Uterus (tissue), 4 donors: ENCODE data around the gene LRRC4C. TPM values are rescaled to one million over a fixed set of nuclear protein-coding genes. Genes with fewer than 3 reads are reported as not detected.

ENCODE experiments used
- DNase-seq, 2 donors: peaks; one replicate each; pipeline ENCODE4 v3.0.0-alpha.2; 2019 to 2020
- H3K27ac ChIP-seq, 2 donors: fragments of 200-600 bp; sonication (generic); 1 replicate in 1 of 2; 2 replicates in 1 of 2; pipeline ENCODE4 v1.5.1; 2016 to 2018
- H3K27me3 ChIP-seq, 2 donors: fragments of 200-600 bp; sonication (generic); one replicate each; pipeline ENCODE4 v1.5.1; 2018 to 2019; ENCODE audit warnings: control low read depth in 1 of 2
- H3K36me3 ChIP-seq, 2 donors: fragments of 200-600 bp; sonication (generic); one replicate each; pipeline ENCODE4 v1.5.1; 2019; ENCODE audit warnings: control low read depth in 1 of 2
- H3K4me1 ChIP-seq, 2 donors: fragments of 200-600 bp; sonication (generic); one replicate each; pipeline ENCODE4 v1.5.1; 2018 to 2019; ENCODE audit warnings: control low read depth in 1 of 2
- H3K4me3 ChIP-seq, 2 donors: fragments of 200-600 bp; sonication (generic); 1 replicate in 1 of 2; 2 replicates in 1 of 2; pipeline ENCODE4 v1.5.1; 2018 to 2019; ENCODE audit warnings: mild to moderate bottlenecking in 1 of 2
- H3K9me3 ChIP-seq, 2 donors: fragments of 200-600 bp; sonication (generic); one replicate each; pipeline ENCODE4 v1.5.1; 2019; ENCODE audit warnings: control low read depth in 1 of 2
- POLR2A ChIP-seq, 2 donors: fragments of 450-650 bp; IDR thresholded peaks; one replicate each; pipeline ENCODE4 v1.6.1; 2016; ENCODE audit warnings: antibody characterized with exemption in 2 of 2, mild to moderate bottlenecking in 1 of 2, moderate library complexity in 1 of 2
- intact Hi-C: fragments of 100-400 bp; cut with DNase I; formaldehyde crosslinking; loops from one replicate; pipeline ENCODE4 v1.15.1; 2023; ENCODE audit warnings: low total_unique reads
- total RNA-seq, 4 donors: library from RNA; depleted of rRNA in 3 of 4; stranded (reverse); fragments of >200 nt in 3 of 4; gene quantifications; one replicate each; pipeline versions ENCODE4 v1.1.0 to v1.2.4, GENCODE V29; 2014 to 2023
- TF ChIP-seq, protein P1 (sequence below), 4 experiments: fragments of 200-600 bp in 2 of 4; fragments of 450-650 bp in 2 of 4; sonication (generic) in 2 of 4; IDR thresholded peaks; one replicate each; pipeline ENCODE4 v1.5.1; 2016 to 2019; ENCODE audit warnings: antibody characterized with exemption in 4 of 4, mild to moderate bottlenecking in 2 of 4, moderate library complexity in 1 of 4
- donor health status: DM: yes; HTN: yes; CAD: no.

Gene LRRC4C
- total RNA-seq, 4 donors from 2014 or later: 1.5 to 16.9 (median 2.1) TPM; not detected in 1

DNA sequence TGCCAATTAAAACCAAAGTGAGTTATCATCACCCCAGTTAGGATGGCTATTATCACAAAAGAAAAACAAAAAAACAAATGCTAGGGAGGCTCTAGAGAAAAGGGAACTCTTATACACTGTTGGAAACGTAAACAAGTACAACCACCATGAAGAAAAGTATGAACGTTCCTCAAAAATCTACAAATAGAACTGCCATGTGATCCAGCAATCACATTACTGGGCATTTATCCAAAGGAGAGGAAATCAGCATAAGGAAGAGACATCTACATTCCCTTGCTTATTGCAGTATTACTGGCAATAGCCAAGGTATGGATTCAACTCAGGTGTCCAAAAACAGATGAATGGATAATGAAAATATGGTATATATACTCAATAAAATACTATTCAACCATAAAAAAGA, 1145.1 kb downstream of the LRRC4C start:
- intact Hi-C loops: no loop called here
- H3K9me3 ChIP-seq: no peaks in the 10 kb centered on the region
- DNase-seq: no peak
- no peaks in the 10 kb centered on the region for H3K27me3 ChIP-seq
- H3K4me1 ChIP-seq: no peaks in the 10 kb centered on the region
- no peaks in the 10 kb centered on the region for H3K36me3 ChIP-seq
- TF ChIP-seq, protein P1, sequence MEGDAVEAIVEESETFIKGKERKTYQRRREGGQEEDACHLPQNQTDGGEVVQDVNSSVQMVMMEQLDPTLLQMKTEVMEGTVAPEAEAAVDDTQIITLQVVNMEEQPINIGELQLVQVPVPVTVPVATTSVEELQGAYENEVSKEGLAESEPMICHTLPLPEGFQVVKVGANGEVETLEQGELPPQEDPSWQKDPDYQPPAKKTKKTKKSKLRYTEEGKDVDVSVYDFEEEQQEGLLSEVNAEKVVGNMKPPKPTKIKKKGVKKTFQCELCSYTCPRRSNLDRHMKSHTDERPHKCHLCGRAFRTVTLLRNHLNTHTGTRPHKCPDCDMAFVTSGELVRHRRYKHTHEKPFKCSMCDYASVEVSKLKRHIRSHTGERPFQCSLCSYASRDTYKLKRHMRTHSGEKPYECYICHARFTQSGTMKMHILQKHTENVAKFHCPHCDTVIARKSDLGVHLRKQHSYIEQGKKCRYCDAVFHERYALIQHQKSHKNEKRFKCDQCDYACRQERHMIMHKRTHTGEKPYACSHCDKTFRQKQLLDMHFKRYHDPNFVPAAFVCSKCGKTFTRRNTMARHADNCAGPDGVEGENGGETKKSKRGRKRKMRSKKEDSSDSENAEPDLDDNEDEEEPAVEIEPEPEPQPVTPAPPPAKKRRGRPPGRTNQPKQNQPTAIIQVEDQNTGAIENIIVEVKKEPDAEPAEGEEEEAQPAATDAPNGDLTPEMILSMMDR (IDR thresholded peaks at IDR 0.05): no peak
- TF ChIP-seq POLR2A (IDR thresholded peaks at IDR 0.05): no peak
- no peak overlapping the region for H3K27ac ChIP-seq
- no peak overlapping the region for H3K4me3 ChIP-seq

DNA sequence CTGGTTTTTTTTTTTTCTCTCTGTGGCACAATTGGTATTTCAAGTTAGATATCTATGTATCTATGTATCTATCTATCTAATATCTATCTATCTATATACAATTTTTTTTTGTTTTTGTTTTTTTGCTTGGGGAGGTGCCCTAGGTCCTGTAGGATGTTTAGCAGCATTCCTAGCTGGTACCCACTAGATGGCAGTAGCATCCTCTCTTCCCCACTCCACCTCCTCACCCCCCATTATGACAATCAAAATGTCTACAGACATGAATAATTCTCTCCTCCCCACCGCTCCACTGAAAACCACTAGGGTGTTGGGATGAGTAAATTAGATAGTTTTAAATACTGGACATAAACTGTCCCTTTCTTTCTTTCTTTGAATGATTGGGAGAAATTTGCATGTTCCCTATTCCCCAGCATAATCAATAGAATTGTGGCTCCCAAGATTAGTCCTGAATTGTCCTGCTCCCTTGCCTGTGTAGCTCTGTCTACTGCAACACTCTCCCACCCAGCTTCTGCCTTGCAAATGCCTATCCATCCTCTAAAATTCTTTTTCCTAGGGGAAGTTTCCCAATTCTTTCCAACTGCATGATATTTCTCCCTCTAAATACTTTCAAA, 1152.4 kb downstream of the LRRC4C start:
- Histone ChIP-seq H3K27ac (no peak overlapping the region), H3K4me3 (no peak overlapping the region), H3K27me3 (no peaks in the 10 kb centered on the region), H3K4me1 (no peaks in the 10 kb centered on the region), H3K36me3 (no peaks in the 10 kb centered on the region), H3K9me3 (no peaks in the 10 kb centered on the region)
- no peak for DNase-seq
- intact Hi-C loops: no loop called here
- TF ChIP-seq POLR2A (IDR thresholded peaks at IDR 0.05): no peak
- TF ChIP-seq, protein P1 (IDR thresholded peaks at IDR 0.05): peak in 1 of 4 experiments; percentile 10

DNA sequence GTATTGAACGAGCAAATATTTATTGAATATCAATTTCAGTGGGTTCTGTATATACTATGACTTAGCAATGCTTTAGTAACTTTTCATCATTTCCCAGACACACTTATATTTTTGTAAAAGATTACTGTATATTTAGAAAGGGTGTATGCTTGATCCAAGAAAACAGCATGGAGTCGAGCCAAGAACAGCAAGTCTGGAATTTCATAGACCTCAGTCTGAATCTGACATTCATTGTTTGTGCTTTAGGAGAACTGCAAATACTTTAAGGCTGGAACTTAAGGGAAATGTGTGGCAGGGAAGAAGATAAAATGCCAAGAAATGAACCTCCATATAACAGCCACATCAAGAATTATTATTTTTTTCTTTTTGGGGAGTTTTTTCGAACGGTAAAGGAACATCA, 1156.8 kb downstream of the LRRC4C start:
- H3K36me3 ChIP-seq: no peaks in the 10 kb centered on the region
- no peak for DNase-seq
- H3K27ac ChIP-seq: no peak overlapping the region
- no peaks in the 10 kb centered on the region for H3K4me1 ChIP-seq
- no peak for TF ChIP-seq POLR2A (IDR thresholded peaks at IDR 0.05)
- TF ChIP-seq, protein P1 (IDR thresholded peaks at IDR 0.05): no peak
- intact Hi-C loops: no loop called here
- no peak overlapping the region for H3K4me3 ChIP-seq
- no peaks in the 10 kb centered on the region for H3K9me3 ChIP-seq
- H3K27me3 ChIP-seq: no peaks in the 10 kb centered on the region

DNA sequence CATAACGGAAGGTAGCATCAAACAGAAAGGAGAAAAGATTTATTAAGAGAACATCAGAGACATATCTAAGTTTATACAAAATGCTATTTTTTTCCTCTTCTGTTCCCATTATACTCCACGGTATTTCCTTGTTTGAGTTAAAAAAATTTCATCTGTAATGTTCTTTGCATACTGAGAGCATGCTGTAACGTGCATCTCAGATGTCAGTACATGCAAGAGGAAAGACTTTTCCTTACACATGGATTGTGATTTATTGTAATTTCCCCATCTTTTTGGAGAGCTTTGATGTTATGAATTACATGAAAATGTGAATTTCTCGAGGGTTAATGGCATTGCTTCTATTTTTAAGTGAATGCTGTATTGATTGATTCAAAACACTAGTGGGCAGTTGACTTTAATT, 1164.0 kb downstream of the LRRC4C start:
- no peak for DNase-seq
- TF ChIP-seq, protein P1 (IDR thresholded peaks at IDR 0.05): no peak
- TF ChIP-seq POLR2A (IDR thresholded peaks at IDR 0.05): no peak
- no peaks in the 10 kb centered on the region for H3K36me3 ChIP-seq
- H3K27ac ChIP-seq: no peak overlapping the region
- no peaks in the 10 kb centered on the region for H3K4me1 ChIP-seq
- H3K4me3 ChIP-seq: no peak overlapping the region
- no peaks in the 10 kb centered on the region for H3K27me3 ChIP-seq
- intact Hi-C loops: no loop called here
- no peaks in the 10 kb centered on the region for H3K9me3 ChIP-seq

DNA sequence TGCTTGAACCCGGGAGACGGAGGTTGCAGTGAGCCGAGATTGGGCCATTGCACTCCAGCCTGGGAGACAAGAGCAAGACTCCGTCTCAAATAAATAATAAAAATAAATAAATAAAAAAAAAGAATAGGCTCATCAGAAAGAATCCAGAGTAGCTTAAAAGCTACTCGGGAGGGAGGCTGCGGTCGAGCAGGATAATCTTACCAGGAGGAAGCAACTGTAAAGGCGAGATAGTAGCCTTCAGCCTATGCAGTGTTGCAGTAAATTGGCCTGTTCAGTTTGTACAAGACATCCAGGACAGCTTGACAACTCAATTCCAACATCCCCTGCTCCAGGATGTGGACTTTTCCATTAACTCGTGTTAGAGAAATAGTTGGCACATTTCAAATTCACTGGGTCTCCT, 1164.7 kb downstream of the LRRC4C start:
- no peak for DNase-seq
- Histone ChIP-seq H3K36me3 (no peaks in the 10 kb centered on the region), H3K9me3 (no peaks in the 10 kb centered on the region), H3K27ac (no peak overlapping the region), H3K27me3 (no peaks in the 10 kb centered on the region), H3K4me3 (no peak overlapping the region), H3K4me1 (no peaks in the 10 kb centered on the region)
- no peak for TF ChIP-seq POLR2A (IDR thresholded peaks at IDR 0.05)
- TF ChIP-seq, protein P1 (IDR thresholded peaks at IDR 0.05): no peak
- intact Hi-C loops: no loop called here
